Upper lobe of left lung (tissue), 4 donors: ENCODE measurements around the gene OGA.

ENCODE experiments used
- EP300 ChIP-seq, 4 donors: sonication (generic); formaldehyde crosslinking; IDR thresholded peaks; one replicate each; pipeline ENCODE4 v1.5.1; 2017; ENCODE audit warnings: antibody characterized with exemption in 4 of 4, control low read depth in 2 of 4
- POLR2A ChIP-seq, 4 donors: fragments of 450-650 bp; IDR thresholded peaks; one replicate each; pipeline ENCODE4 v1.5.1; 2016 to 2017; ENCODE audit warnings: antibody characterized with exemption in 4 of 4, mild to moderate bottlenecking in 2 of 4
- POLR2AphosphoS5 ChIP-seq, 2 donors: sonication (generic); formaldehyde crosslinking; IDR thresholded peaks; one replicate each; pipeline ENCODE4 v1.5.1; 2017; ENCODE audit warnings: antibody characterized with exemption in 2 of 2
- TF ChIP-seq, protein P1 (sequence below), 6 experiments: fragments of 450-650 bp in 4 of 6; fragments of 200-600 bp in 2 of 6; sonication (generic) in 2 of 6; IDR thresholded peaks; one replicate each; pipeline ENCODE4 v1.5.1; 2016 to 2019; ENCODE audit warnings: antibody characterized with exemption in 6 of 6

DNA sequence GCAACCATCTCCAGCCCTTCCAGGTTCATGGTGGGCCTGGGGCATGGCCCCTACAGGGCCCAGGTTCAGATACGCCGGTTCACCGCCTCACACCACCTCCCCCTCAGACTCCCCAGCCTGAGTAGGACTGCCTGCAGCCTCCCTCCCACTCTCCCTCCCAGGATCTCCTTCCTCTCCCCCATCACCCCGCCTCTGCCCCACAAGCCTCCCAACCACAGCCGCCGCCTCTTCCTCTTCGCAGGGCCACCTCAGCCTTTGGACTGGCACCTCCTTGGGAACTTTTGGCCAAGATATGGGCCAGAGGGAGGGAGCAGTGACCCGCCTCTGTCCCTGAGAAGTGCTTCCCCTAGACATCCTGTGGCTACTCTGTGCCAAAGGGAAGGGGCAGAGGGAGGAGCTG is 16.1 kb upstream of the OGA start:
- TF ChIP-seq POLR2A (IDR thresholded peaks at IDR 0.05) (no peak), EP300 (IDR thresholded peaks at IDR 0.05) (no peak), POLR2AphosphoS5 (IDR thresholded peaks at IDR 0.05) (no peak)
- TF ChIP-seq, protein P1, sequence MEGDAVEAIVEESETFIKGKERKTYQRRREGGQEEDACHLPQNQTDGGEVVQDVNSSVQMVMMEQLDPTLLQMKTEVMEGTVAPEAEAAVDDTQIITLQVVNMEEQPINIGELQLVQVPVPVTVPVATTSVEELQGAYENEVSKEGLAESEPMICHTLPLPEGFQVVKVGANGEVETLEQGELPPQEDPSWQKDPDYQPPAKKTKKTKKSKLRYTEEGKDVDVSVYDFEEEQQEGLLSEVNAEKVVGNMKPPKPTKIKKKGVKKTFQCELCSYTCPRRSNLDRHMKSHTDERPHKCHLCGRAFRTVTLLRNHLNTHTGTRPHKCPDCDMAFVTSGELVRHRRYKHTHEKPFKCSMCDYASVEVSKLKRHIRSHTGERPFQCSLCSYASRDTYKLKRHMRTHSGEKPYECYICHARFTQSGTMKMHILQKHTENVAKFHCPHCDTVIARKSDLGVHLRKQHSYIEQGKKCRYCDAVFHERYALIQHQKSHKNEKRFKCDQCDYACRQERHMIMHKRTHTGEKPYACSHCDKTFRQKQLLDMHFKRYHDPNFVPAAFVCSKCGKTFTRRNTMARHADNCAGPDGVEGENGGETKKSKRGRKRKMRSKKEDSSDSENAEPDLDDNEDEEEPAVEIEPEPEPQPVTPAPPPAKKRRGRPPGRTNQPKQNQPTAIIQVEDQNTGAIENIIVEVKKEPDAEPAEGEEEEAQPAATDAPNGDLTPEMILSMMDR (IDR thresholded peaks at IDR 0.05), result no peak
